ENCODE data around the gene WDR17. TPM values are rescaled to one million over a fixed set of nuclear protein-coding genes. Genes with fewer than 3 reads are reported as not detected.

Gene WDR17
- total RNA-seq, 1 experiment from 2014 or later, result 7.6 TPM

DNA sequence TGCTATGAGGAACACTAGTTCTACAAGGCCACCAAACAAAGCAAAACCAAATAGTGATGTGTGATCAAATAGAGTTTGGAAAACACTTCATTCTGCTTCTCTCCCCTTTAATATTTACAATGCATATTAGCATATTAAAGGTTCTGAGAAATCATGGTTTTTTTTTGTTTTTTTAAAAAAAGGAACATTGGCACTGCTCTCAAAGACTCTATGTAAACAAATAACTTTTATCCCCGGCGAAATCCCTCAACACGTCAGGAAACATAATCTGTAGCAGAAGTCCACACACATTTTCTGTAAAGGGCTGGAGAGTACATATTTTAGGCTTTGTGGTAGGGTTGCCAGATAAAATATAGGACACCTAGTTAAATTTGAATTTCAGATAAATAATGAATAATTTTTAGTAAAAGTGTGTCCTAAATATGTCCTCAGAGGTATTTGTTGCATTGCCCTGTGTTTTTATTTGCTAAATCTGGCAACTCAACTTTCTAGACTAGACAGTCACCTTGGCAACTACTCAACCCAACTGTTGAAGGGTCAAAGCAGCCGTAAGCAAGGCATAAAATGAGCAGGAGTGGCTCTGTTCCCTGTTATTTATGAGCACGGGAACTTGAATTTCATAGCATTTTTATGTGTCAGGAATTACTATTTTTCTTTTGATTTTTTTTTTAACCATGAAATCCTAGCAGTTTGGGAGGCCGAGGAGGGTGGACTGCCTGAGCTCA lies 121.2 kb downstream of the WDR17 start:
- no TSS peak for BruUV-seq (replicated peaks)
- intact Hi-C loops (cut with micrococcal nuclease; ENCODE audit: unreplicated experiment), result no loop called here
- Mint-ChIP-seq H3K27me3 (ENCODE audit: unreplicated experiment) (no peaks in the 10 kb centered on the region), H3K36me3 (ENCODE audit: insufficient read depth, unreplicated experiment) (no peaks in the 10 kb centered on the region), H3K4me1 (ENCODE audit: low read depth, unreplicated experiment) (peaks cover 10% of the 10 kb centered on the region), H3K4me3 (ENCODE audit: low read depth, unreplicated experiment) (no peak overlapping the region), H3K27ac (ENCODE audit: unreplicated experiment) (no peak overlapping the region), H3K9me3 (ENCODE audit: low read depth, unreplicated experiment) (no peaks in the 10 kb centered on the region)
- CTCF ChIA-PET, result no interaction called here
- TF ChIP-seq, protein P1, sequence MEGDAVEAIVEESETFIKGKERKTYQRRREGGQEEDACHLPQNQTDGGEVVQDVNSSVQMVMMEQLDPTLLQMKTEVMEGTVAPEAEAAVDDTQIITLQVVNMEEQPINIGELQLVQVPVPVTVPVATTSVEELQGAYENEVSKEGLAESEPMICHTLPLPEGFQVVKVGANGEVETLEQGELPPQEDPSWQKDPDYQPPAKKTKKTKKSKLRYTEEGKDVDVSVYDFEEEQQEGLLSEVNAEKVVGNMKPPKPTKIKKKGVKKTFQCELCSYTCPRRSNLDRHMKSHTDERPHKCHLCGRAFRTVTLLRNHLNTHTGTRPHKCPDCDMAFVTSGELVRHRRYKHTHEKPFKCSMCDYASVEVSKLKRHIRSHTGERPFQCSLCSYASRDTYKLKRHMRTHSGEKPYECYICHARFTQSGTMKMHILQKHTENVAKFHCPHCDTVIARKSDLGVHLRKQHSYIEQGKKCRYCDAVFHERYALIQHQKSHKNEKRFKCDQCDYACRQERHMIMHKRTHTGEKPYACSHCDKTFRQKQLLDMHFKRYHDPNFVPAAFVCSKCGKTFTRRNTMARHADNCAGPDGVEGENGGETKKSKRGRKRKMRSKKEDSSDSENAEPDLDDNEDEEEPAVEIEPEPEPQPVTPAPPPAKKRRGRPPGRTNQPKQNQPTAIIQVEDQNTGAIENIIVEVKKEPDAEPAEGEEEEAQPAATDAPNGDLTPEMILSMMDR (IDR thresholded peaks at IDR 0.05; ENCODE audit: unreplicated experiment), result no peak
- no peak for DNase-seq

GRCh38 chr4:176187624-176188023 lies 122.0 kb downstream of the WDR17 start:
- no peak overlapping the region for H3K4me3 Mint-ChIP-seq (ENCODE audit: low read depth, unreplicated experiment)
- intact Hi-C loops (cut with micrococcal nuclease; ENCODE audit: unreplicated experiment), result no loop called here
- H3K27ac Mint-ChIP-seq (ENCODE audit: unreplicated experiment), result no peak overlapping the region
- no peaks in the 10 kb centered on the region for H3K36me3 Mint-ChIP-seq (ENCODE audit: insufficient read depth, unreplicated experiment)
- no peak for DNase-seq
- H3K4me1 Mint-ChIP-seq (ENCODE audit: low read depth, unreplicated experiment), result peaks cover 10% of the 10 kb centered on the region
- TF ChIP-seq, protein P1 (IDR thresholded peaks at IDR 0.05; ENCODE audit: unreplicated experiment), result no peak
- no TSS peak for BruUV-seq (replicated peaks)
- CTCF ChIA-PET, result no interaction called here
- H3K27me3 Mint-ChIP-seq (ENCODE audit: unreplicated experiment), result no peaks in the 10 kb centered on the region
- no peaks in the 10 kb centered on the region for H3K9me3 Mint-ChIP-seq (ENCODE audit: low read depth, unreplicated experiment)

DNA sequence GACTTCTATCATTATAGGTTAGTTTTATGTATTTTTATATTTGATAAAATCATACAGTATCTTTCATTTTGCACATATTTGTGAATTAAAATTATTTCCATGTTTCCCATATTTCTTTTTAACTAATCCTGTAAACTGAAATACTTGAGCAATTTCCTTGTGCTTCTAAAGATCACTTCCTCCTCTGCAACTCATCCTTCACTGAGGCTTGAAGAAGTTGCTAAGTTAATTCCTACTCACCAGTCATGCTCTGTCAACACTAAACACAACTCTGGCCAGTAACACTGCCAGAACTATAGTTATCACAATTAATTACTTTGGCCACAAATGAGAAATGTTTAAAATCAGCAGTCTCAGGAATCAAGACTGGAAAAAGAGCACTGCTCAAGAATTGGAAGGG lies 123.0 kb downstream of the WDR17 start:
- Mint-ChIP-seq H3K4me3 (ENCODE audit: low read depth, unreplicated experiment) (no peak overlapping the region), H3K9me3 (ENCODE audit: low read depth, unreplicated experiment) (no peaks in the 10 kb centered on the region), H3K27me3 (ENCODE audit: unreplicated experiment) (no peaks in the 10 kb centered on the region), H3K36me3 (ENCODE audit: insufficient read depth, unreplicated experiment) (no peaks in the 10 kb centered on the region), H3K4me1 (ENCODE audit: low read depth, unreplicated experiment) (peaks cover 12% of the 10 kb centered on the region), H3K27ac (ENCODE audit: unreplicated experiment) (no peak overlapping the region)
- TF ChIP-seq, protein P1 (IDR thresholded peaks at IDR 0.05; ENCODE audit: unreplicated experiment), result no peak
- intact Hi-C loops (cut with micrococcal nuclease; ENCODE audit: unreplicated experiment), result no loop called here
- CTCF ChIA-PET, result no interaction called here
- no peak for DNase-seq
- no TSS peak for BruUV-seq (replicated peaks)

GRCh38 chr4:176189891-176190795 lies 124.5 kb downstream of the WDR17 start:
- CTCF ChIA-PET, result no interaction called here
- H3K27me3 Mint-ChIP-seq (ENCODE audit: unreplicated experiment), result no peaks in the 10 kb centered on the region
- H3K9me3 Mint-ChIP-seq (ENCODE audit: low read depth, unreplicated experiment), result no peaks in the 10 kb centered on the region
- intact Hi-C loops (cut with micrococcal nuclease; ENCODE audit: unreplicated experiment), result no loop called here
- BruUV-seq (replicated peaks), result no TSS peak
- no peak overlapping the region for H3K27ac Mint-ChIP-seq (ENCODE audit: unreplicated experiment)
- DNase-seq, result no peak
- no peak overlapping the region for H3K4me3 Mint-ChIP-seq (ENCODE audit: low read depth, unreplicated experiment)
- H3K4me1 Mint-ChIP-seq (ENCODE audit: low read depth, unreplicated experiment), result peaks cover 17% of the 10 kb centered on the region
- peaks cover 2% of the 10 kb centered on the region for H3K36me3 Mint-ChIP-seq (ENCODE audit: insufficient read depth, unreplicated experiment)
- TF ChIP-seq, protein P1 (IDR thresholded peaks at IDR 0.05; ENCODE audit: unreplicated experiment), result no peak
